GM12891 (cell line): Measurements from ENCODE around the gene C2orf76.

ENCODE experiments used
- DNase-seq: peaks from one replicate; pipeline ENCODE4 v3.0.0; 2011; ENCODE audit warnings: low spot score; ENCODE audit not compliant: insufficient read length
- FAIRE-seq: peaks from 2 replicates; lab custom pipeline; 2011; peaks lifted over from hg19 to GRCh38; lab: Jason Lieb, UNC
- PAX5 ChIP-seq: IDR thresholded peaks from 2 replicates; pipeline ENCODE4 v1.6.1; 2011; ENCODE audit warnings: low read length, moderate library complexity, mild to moderate bottlenecking; ENCODE audit not compliant: insufficient read depth, severe bottlenecking
- POLR2A ChIP-seq: IDR thresholded peaks from 2 replicates; pipeline ENCODE4 v1.6.1; 2011; ENCODE audit warnings: low read depth, low read length, control low read depth
- POLR2AphosphoS5 ChIP-seq: IDR thresholded peaks from 2 replicates; pipeline ENCODE4 v1.6.1; 2011; ENCODE audit warnings: low read depth, low read length, control low read depth
- POU2F2 ChIP-seq: IDR thresholded peaks from 2 replicates; pipeline ENCODE4 v1.6.1; 2011; ENCODE audit warnings: low read depth, mild to moderate bottlenecking, control low read depth, low read length, moderate library complexity
- SPI1 ChIP-seq: IDR thresholded peaks from 2 replicates; pipeline ENCODE4 v1.6.1; 2011; ENCODE audit warnings: low read depth, low read length, control low read depth
- TAF1 ChIP-seq: IDR thresholded peaks from 2 replicates; pipeline ENCODE4 v1.6.1; 2011; ENCODE audit warnings: low read depth, low read length, control low read depth

The C2orf76 gene

DNA sequence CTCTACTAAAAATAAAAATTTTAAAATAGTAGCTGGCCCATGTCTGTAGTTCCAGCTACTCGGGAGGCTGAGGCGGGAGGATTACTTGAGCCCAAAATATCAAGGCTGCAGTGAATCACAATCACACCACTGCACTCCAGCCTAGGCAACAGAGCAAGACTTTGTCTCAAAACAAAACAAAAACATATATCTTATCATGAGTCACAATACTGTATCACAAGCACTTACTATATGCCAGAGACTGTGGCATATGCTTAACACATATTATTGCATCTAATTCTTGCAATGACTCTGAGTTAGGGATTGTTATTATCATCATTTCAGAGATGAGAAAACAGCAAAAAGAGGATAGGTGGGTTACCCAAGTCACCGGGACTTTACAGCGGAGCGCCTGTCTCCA lies 35.5 kb upstream of the C2orf76 start:
- no peak for DNase-seq
- TF ChIP-seq TAF1 (no peak), SPI1 (no peak), POLR2A (no peak), PAX5 (no peak), POU2F2 (no peak), POLR2AphosphoS5 (no peak)
- no peak for FAIRE-seq

DNA sequence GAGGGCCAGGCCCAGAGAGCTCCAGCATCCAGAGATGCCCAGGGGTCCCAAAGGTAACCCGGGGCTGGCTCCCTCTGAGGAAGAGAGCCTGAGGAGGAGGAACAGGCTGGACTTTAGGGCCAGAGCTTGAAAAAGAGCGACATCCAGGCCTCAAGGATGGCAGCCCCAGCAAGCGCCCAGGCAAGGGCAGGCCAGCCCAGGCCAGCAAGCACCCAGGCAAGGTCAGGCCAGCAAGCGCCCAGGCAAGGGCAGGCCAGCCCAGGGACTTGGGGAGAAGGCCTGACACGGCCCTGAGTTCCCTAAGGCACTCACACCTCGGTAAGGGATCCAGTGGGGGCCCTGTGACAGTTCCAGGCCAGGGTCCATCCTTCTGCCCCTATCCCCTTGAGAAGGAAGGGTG lies 30.6 kb upstream of the C2orf76 start:
- FAIRE-seq (no peak), DNase-seq (no peak)
- TF ChIP-seq POLR2A (no peak), POU2F2 (no peak), SPI1 (no peak), POLR2AphosphoS5 (no peak), TAF1 (no peak), PAX5 (no peak)

DNA sequence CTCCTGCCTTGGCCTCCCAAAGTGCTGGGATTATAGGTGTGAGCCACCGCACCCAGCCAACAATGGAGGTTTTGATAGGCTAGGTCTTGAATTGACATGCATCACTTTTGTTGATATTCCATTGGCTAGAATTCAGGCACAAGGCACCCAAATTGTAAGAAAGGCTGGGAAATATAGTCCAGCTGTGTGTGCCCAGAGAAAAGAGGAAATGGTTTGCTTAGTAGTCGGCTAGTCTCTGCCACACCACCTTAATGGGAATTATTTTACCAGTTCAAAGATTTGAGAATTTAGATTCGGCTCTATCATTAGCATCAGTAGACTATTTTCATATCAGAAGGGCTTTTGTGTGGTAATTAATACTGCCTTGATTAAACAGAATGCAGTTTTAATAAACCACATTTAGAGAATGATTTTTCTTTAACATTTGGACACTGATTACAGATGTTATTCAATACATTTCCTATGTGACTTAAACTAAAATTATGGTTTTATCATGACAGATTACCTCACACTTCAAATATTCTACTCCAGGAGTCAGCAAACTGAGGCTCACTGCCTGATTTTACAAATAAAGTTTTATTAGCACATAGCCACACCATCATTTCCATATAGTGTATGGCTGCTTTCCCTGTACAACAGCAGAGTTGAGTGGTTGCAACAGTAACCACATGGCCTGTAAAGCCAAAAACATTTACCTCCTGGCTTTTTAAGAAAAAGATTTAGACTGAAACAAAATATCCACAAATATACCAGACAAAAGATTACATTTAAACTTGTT lies 27.5 kb upstream of the C2orf76 start:
- TF ChIP-seq PAX5 (no peak), TAF1 (no peak), POLR2A (no peak)
- FAIRE-seq (no peak), DNase-seq (no peak)

DNA sequence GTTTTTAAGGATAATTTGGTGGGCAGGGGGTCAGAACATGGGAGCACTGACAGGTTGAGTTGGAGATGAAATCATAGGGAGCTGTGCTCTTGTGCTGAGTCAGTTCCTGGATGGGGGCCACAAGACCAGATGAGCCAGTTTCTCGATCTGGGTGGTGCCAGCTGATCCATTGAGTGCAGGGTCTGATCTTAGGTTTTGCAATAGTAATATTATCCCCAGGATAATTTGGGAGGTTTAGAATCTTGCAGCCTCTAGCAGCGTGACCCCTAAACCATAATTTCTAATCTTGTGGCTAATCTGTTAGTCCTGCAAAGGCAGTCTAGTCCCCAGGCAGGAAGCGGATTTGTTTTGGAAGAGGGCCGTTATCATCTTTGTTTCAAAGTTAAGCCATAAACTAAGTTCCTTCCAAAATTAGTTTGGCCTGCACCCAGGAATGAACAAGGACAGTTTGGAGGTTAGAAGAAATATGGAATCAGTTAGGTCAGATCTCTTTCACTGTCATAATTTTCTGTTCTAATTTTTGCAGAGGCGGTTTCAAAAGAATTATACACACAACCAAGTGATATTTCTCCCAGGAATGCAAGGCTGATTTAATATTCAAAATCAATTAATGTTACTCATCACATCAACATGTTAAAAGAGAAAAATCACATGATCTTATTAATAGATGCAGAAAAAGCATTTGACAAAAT lies 23.1 kb upstream of the C2orf76 start:
- DNase-seq (no peak), FAIRE-seq (peak; percentile 35)
- TF ChIP-seq POU2F2 (no peak), POLR2A (no peak), TAF1 (no peak), SPI1 (no peak), POLR2AphosphoS5 (no peak), PAX5 (no peak)

DNA sequence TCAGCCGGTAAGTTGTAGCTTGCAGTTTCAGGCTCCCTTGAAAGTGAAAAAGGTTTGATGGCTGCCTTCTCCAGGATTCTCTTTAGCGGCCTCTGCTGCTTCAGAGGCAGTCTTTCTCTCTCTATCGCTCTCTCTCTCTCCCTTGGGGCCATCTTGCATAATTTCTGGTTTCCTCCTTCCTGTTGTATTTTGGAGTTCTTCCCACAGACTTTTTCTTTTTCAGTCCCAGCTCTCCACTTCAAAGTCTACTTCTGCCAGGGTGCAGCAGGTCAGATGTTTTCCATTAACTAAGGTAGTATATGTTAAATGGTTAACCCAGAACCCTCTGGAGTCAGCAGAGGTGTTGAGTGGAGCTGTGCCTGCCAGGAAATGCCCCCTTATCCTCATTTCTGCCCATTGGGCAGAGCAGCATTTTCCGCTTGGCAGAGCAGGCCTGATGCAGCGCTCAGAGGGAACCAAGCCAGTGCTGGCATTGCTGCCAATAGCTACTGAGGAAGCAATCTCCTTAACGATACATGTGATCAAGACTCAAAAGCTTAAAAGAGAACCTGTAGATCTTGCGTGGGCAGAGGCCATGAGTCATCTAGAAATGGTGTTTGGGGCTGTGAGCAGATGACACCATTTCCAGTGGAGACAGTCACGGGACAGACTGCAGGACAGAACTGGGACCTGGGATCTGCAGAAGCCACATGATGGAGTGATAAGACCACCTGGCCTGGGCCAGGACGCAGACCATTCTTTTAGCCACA lies 20.9 kb upstream of the C2orf76 start:
- DNase-seq (no peak), FAIRE-seq (peak; percentile 79)
- TF ChIP-seq TAF1 (no peak), SPI1 (0 out of 2 replicates have a peak, but pooled peaks have one; percentile 6), POLR2A (peak; percentile 43; the same call in 1 of the 2 replicates), PAX5 (no peak), POLR2AphosphoS5 (no peak), POU2F2 (0 out of 2 replicates have a peak, but pooled peaks have one; percentile 6)

DNA sequence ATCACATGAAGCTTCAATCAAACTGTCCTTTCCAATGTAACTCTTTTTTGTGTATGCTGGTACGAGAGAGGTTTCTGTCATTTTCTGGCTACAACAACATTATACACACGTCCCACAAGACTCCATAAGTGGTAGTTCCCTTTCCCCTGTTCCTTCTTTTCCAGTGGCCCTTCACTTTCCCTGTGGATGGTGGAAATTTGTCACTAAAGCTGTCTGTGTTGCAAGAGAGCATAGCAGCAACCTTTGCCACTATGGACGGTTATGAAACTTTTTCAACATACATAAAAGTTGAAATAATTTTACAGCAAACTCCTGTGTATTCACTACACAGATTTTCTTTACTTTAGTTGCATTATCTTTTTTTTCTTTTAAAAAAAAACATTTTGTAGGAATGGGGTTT lies 18.8 kb upstream of the C2orf76 start:
- no peak for TF ChIP-seq SPI1
- no peak for TF ChIP-seq POU2F2
- no peak for TF ChIP-seq POLR2AphosphoS5
- TF ChIP-seq TAF1, result no peak
- no peak for TF ChIP-seq POLR2A
- TF ChIP-seq PAX5, result no peak
- DNase-seq (no peak), FAIRE-seq (no peak)

DNA sequence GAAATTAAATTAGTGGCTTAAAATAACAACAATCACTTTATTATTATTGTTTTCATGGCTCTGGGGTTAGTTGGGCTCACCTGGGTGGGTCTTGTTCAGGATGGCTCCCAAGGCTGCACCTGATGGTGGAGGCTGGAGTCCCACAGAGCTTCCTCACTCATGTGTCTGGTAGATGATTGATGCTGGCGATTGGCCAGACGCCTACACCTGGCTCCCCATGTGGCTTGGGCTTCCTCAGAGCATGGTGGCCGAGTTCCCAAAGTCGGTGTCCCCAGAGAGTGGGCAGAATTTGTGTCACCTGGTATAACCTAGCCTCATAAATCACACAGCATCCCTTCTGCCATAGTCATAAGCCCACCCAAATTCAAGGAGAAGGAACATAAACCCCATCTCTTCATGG lies 18.3 kb upstream of the C2orf76 start:
- no peak for DNase-seq
- FAIRE-seq, result no peak
- no peak for TF ChIP-seq PAX5
- no peak for TF ChIP-seq SPI1
- TF ChIP-seq POLR2A, result no peak
- TF ChIP-seq POU2F2, result no peak
- TF ChIP-seq TAF1, result no peak
- no peak for TF ChIP-seq POLR2AphosphoS5

DNA sequence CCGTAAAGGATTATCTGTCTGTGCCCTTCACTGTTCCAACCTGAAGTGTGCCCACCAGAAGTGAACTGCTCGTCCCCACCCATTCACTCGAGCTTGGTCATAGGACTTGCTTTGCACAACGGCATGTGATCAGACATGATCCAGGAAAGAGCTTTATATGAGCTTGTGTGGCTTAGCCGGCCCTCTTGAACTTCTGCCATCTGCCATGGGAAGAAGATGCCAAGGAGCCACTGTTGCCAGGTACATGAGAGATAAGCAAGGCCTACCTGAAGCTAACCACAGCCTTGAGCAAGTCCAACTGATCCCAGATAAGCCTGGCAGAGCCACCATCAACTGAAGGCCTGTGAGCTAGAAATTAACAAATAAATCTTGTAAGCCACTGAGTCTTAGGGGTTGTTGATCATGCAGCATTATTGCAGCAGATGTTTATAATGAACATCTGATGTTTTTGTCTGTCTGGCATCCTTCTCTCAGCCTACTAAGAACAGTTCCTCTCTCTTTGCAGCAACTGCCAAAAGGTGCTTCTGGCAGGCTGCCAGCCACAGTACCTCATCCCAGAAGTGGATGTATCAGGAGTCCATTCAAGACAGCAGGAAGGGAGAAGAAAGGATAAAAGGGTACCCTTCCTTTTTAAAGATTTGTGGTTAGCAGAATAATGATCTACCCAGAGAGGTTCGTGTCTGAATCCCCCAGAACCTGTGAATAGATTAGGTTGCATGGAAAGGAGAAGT lies 16.9 kb upstream of the C2orf76 start:
- no peak for FAIRE-seq
- TF ChIP-seq PAX5 (no peak), POLR2A (no peak), POLR2AphosphoS5 (no peak), TAF1 (no peak), SPI1 (no peak), POU2F2 (no peak)
- no peak for DNase-seq

DNA sequence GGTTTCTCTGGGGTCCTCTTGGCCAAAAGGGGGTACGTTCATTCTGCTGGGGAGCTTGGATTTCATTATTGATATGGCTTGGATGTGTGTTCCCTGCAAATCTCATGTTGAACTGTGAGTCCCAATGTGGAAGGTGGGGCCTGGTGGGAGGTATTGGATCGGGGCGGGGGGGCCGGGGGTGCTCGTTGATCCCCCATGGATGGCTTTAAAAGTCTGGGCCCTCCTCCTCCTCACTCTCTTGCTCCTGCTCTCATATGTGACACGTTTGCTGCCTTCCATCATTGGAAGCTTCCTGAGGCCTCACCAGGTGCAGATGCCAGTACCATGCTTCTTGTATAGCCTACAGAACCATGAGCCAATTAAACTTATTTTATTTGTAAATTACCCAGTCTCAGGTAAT lies 11.9 kb upstream of the C2orf76 start:
- TF ChIP-seq PAX5 (no peak), POLR2AphosphoS5 (no peak)
- DNase-seq (no peak), FAIRE-seq (no peak)
